Suprapubic skin (tissue), 4 donors: Measurements from ENCODE around the gene RPL39L.

Experiments
- POLR2A ChIP-seq, 2 donors: fragments of 450-650 bp; IDR thresholded peaks; one replicate each; pipeline ENCODE4 v1.6.1; 2017; ENCODE audit warnings: antibody characterized with exemption in 2 of 2, mild to moderate bottlenecking in 2 of 2, moderate library complexity in 2 of 2
- POLR2AphosphoS5 ChIP-seq, 3 donors: sonication (generic); formaldehyde crosslinking; IDR thresholded peaks; one replicate each; pipeline ENCODE4 v1.6.1; 2017; ENCODE audit warnings: antibody characterized with exemption in 3 of 3
- TF ChIP-seq, protein P1 (sequence below), 2 donors: fragments of 200-600 bp in 1 of 2; fragments of 450-650 bp in 1 of 2; sonication (generic) in 1 of 2; IDR thresholded peaks; one replicate each; pipeline ENCODE4 v1.5.1; 2016 to 2019; ENCODE audit warnings: antibody characterized with exemption in 2 of 2, mild to moderate bottlenecking in 1 of 2, moderate library complexity in 1 of 2

- no peak for TF ChIP-seq POLR2A (IDR thresholded peaks at IDR 0.05)
- TF ChIP-seq, protein P1, sequence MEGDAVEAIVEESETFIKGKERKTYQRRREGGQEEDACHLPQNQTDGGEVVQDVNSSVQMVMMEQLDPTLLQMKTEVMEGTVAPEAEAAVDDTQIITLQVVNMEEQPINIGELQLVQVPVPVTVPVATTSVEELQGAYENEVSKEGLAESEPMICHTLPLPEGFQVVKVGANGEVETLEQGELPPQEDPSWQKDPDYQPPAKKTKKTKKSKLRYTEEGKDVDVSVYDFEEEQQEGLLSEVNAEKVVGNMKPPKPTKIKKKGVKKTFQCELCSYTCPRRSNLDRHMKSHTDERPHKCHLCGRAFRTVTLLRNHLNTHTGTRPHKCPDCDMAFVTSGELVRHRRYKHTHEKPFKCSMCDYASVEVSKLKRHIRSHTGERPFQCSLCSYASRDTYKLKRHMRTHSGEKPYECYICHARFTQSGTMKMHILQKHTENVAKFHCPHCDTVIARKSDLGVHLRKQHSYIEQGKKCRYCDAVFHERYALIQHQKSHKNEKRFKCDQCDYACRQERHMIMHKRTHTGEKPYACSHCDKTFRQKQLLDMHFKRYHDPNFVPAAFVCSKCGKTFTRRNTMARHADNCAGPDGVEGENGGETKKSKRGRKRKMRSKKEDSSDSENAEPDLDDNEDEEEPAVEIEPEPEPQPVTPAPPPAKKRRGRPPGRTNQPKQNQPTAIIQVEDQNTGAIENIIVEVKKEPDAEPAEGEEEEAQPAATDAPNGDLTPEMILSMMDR (IDR thresholded peaks at IDR 0.05), result no peak
- no peak for TF ChIP-seq POLR2AphosphoS5 (IDR thresholded peaks at IDR 0.05)
Measured at GRCh38 chr3:187072102-187072501, 67.2 kb downstream of the RPL39L start.
